Measurements from ENCODE around the gene STAT5B.

DNA sequence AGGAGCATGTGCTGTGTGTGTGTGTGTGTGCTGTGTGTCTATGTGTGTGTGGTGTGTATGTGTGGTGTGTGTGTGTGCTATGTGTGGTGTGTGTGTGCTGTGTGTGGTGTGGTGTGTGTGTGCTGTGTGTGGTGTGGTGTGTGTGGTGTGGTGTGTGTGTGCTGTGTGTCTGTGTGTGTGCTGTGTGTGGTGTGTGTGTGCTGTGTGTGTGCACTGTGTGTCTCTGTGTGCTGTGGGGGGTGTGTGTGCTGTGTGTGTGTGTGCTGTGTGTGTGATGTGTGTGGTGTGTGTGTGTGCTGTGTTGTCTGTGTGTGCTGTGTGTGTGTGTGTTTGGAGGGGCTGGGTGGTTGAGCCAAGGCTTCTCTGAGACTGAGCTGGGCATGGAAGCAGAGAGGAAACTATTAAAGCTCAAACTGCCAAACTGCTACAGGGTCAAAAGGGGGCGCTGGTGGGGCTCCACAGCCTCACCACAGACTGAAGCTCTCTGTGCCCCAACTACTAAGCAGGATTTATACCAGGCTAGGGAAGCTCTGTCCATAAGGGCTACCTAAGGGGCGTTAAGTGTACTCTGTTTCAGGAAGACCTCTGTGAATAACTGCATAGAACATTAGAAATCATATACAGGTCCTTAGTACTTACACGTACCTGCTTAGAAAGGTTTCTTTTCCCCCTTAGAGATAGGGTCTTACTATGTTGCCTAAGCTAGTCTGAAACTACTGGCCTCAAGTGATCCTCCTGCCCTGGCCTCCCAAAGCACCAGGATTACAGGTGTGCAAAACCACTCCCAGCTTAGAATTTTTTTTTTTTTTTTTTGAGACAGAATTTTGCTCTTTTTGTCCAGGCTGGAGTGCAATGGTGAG lies 54.1 kb downstream of the STAT5B start:
- TF ChIP-seq, protein P1, sequence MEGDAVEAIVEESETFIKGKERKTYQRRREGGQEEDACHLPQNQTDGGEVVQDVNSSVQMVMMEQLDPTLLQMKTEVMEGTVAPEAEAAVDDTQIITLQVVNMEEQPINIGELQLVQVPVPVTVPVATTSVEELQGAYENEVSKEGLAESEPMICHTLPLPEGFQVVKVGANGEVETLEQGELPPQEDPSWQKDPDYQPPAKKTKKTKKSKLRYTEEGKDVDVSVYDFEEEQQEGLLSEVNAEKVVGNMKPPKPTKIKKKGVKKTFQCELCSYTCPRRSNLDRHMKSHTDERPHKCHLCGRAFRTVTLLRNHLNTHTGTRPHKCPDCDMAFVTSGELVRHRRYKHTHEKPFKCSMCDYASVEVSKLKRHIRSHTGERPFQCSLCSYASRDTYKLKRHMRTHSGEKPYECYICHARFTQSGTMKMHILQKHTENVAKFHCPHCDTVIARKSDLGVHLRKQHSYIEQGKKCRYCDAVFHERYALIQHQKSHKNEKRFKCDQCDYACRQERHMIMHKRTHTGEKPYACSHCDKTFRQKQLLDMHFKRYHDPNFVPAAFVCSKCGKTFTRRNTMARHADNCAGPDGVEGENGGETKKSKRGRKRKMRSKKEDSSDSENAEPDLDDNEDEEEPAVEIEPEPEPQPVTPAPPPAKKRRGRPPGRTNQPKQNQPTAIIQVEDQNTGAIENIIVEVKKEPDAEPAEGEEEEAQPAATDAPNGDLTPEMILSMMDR (IDR thresholded peaks at IDR 0.05): peak; percentile 59; the same call in 1 of the 2 replicates
- TF ChIP-seq CBFB (CRISPR knock-in tag; IDR thresholded peaks at IDR 0.05; ENCODE audit: low read depth): no peak
- TF ChIP-seq ZNF263 (CRISPR knock-in tag; IDR thresholded peaks at IDR 0.05; ENCODE audit: low read depth): no peak
- no peak for TF ChIP-seq TCF7 (CRISPR knock-in tag; IDR thresholded peaks at IDR 0.05; ENCODE audit: low read depth)
- TF ChIP-seq ELF4 (CRISPR knock-in tag; IDR thresholded peaks at IDR 0.05; ENCODE audit: low read depth): no peak
- no peak for TF ChIP-seq GRHL2 (CRISPR knock-in tag; IDR thresholded peaks at IDR 0.05; ENCODE audit: insufficient replicate concordance, severe bottlenecking)
- no peak for TF ChIP-seq NFATC4 (CRISPR knock-in tag; IDR thresholded peaks at IDR 0.05)
- TF ChIP-seq, protein P2, sequence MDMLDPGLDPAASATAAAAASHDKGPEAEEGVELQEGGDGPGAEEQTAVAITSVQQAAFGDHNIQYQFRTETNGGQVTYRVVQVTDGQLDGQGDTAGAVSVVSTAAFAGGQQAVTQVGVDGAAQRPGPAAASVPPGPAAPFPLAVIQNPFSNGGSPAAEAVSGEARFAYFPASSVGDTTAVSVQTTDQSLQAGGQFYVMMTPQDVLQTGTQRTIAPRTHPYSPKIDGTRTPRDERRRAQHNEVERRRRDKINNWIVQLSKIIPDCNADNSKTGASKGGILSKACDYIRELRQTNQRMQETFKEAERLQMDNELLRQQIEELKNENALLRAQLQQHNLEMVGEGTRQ (CRISPR knock-in tag; IDR thresholded peaks at IDR 0.05): no peak
